Ureter (tissue), 1 donor: Measurements from ENCODE around the gene RAB40A. TPM values are rescaled to one million over a fixed set of nuclear protein-coding genes. Genes with fewer than 3 reads are reported as not detected.
"Not testable (repeated sequence)": the region's sequence is repeated elsewhere in the genome, so short reads cannot be mapped to it uniquely, and the experiment has no call there.

Source experiments
- DNase-seq: peaks from one replicate; pipeline ENCODE4 v3.0.0-alpha.2; 2020; ENCODE audit warnings: low spot score
- total RNA-seq: library from RNA; stranded (reverse); gene quantifications from one replicate; pipeline ENCODE4 v1.2.4, GENCODE V29; 2023
- donor health status: DM: yes; HTN: yes; CAD: no.

Gene RAB40A
- total RNA-seq, 1 donor from 2014 or later = 2.8 TPM

DNA sequence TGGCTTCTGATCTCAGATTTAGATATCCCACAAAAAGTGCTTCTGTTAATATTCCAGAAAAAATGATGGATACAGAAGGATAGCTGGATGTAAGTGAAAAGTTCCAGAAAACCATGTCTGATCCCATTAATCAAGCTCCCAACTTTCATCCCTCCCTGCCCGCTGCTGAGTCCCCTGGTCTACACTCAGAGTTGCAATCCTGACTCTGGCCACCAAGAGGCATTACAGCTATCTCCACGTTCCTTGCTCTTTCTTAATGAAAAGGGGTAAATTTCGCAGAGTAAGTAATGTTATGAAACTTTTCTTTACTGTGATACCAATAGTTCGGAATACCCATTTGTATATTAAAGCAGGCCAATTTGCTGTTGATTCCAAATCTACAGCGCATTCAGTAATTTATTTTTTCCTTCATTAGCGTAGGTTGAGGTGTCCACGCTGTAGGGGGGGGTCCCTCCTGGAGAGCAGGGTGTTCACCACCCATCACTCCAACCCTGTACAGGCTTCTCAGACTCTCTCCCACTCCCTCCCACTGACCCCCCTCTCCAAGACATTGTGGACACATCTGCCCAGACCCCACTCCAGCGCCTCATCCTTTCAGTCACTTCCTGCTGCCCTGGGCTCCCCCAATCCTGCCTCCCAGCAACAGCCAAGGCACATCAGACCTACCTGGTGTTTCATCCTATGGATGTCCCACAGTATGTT is 55.1 kb downstream of the RAB40A start:
- DNase-seq = no peak

DNA sequence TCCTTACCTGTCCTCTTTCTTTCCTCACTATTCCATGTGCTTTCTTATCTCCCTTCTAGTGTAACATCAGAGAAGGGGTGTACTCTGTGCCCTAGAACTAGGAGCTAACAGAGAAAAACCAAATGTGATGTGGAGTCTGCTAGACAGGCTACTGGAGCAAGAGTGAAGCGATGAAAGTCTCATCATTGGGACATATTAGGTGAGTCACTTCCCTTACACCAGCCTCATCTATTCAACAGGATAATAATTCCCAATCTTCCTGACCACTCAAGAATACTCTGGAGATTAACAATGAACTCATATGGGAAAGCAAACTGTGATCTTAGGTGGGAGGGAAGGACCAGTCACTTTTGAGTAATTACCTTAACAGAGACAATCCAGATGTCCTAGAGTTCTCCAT is 58.1 kb downstream of the RAB40A start:
- DNase-seq = no peak

DNA sequence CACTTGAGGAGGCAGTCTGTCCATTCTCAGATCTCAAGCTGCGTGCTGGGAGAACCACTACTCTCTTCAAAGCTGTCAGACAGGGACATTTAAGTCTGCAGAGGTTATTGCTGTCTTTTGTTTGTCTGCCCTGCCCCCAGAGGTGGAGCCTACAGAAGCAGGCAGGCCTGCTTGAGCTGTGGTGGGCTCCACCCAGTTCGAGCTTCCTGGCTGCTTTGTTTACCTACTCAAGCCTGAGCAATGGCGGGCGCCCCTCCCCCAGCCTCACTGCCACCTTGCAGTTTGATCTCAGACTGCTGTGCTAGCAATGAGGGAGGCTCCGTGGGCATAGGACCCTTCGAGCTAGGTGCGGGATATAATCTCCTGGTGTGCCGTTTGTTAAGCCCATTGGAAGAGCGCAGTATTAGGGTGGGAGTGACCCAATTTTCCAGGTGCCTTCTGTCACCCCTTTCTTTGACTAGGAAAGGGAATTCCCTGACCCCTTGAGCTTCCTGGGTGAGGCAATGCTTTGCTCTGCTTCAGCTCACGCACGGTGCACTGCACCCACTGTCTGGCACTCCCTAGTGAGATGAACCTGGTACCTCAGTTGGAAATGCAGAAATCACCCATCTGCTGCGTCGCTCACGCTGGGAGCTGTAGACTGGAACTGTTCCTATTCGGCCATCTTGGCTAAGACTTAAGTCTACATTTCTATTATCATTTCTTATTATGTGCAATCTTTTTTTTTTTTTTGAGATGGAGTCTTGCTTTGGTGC is 59.1 kb downstream of the RAB40A start:
- DNase-seq = not testable (repeated sequence)

DNA sequence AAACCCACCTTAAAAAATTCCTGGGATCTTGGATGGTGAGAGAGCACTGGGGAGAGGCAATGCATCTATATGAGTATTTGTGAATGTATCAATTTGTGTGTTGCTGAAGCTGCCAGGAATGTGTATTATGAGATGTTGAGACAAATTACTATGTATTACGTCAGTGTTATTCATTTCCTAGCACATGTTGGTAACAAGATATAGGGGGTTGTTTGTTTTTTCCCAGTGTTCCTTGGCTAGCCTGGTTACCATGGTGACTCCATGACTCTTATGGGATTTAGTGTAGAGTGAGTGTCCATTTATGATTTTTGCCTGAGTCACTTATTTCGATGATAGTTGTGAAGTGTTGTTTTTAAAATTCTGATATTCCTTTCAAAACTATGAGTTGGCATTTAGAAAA is 65.6 kb downstream of the RAB40A start:
- DNase-seq = no peak

Other genes with a start within 250 kb of the RAB40A start
- gene TCEAL5, start 242.7 kb downstream of the RAB40A start, total RNA-seq = 1.1 TPM
- 16.5 TPM for gene BEX2, start 208.5 kb downstream of the RAB40A start, total RNA-seq
- gene TCEAL7, start 189.2 kb downstream of the RAB40A start, total RNA-seq = 7.9 TPM
- gene TCEAL9, start 163.0 kb downstream of the RAB40A start, total RNA-seq = 52.1 TPM
- gene BEX3, start 143.0 kb downstream of the RAB40A start, total RNA-seq = 111 TPM
- 145 TPM for gene TCEAL4, start 66.0 kb upstream of the RAB40A start, total RNA-seq
- 49.1 TPM for gene TCEAL3, start 88.5 kb upstream of the RAB40A start, total RNA-seq
- gene TCEAL1, start 109.5 kb upstream of the RAB40A start, total RNA-seq = 53.7 TPM
- 307 TPM for gene MORF4L2, start 167.2 kb upstream of the RAB40A start, total RNA-seq
- gene TMEM31, start 191.4 kb upstream of the RAB40A start, total RNA-seq = not detected